ENCODE measurements around the gene CASP7.

- no peak for TF ChIP-seq CTCF (IDR thresholded peaks at IDR 0.05)
- no peak for TF ChIP-seq POLR2A (IDR thresholded peaks at IDR 0.05)
Measured at GRCh38 chr10:113681533-113682470, 2.1 kb downstream of the CASP7 start.
